CD4-positive, alpha-beta T cell treated with Interleukin-17A for 4 hours (primary cell): ENCODE data around the gene PPP1R14B.
A peak's percentile ranks its signal among the peaks of the same experiment; 100 is the strongest.

Experiments used
- DNase-seq: peaks from one replicate; pipeline ENCODE4 v3.0.0-alpha.2; 2020; ENCODE audit warnings: mixed read lengths

The PPP1R14B gene

GRCh38 chr11:64246871-64247728 lies at the start of gene PPP1R14B:
TSS of gene PPP1R14B (minus strand) at chr11:64246943. CDS start at chr11:64246673, 270 bp downstream.
- DNase-seq: peak; percentile 91

GRCh38 chr11:64296236-64296635 lies 49.5 kb upstream of the PPP1R14B start:
- no peak for DNase-seq

- DNase-seq: no peak
Measured at GRCh38 chr11:64295760-64296159, 49.0 kb upstream of the PPP1R14B start.

- no peak for DNase-seq
Measured at GRCh38 chr11:64294774-64295173, 48.0 kb upstream of the PPP1R14B start.

GRCh38 chr11:64292460-64293254 lies 45.9 kb upstream of the PPP1R14B start:
- no peak for DNase-seq

GRCh38 chr11:64291752-64292459 lies 45.2 kb upstream of the PPP1R14B start:
- DNase-seq: no peak

GRCh38 chr11:64291262-64291751 lies 44.6 kb upstream of the PPP1R14B start, which contains the start of gene KCNK4:
TSS of gene KCNK4 (plus strand) at chr11:64291302. CDS start at chr11:64293019, 1,717 bp downstream.
- no peak for DNase-seq

- no peak for DNase-seq
Measured at GRCh38 chr11:64290352-64291261, 43.9 kb upstream of the PPP1R14B start.

- DNase-seq: no peak
Measured at GRCh38 chr11:64289002-64289564, 42.3 kb upstream of the PPP1R14B start.

- no peak for DNase-seq
Measured at GRCh38 chr11:64288353-64288750, 41.6 kb upstream of the PPP1R14B start.

GRCh38 chr11:64287676-64288352 lies 41.1 kb upstream of the PPP1R14B start:
- DNase-seq: no peak

GRCh38 chr11:64286801-64287159 lies 40.0 kb upstream of the PPP1R14B start:
- DNase-seq: no peak

GRCh38 chr11:64285885-64286800 lies 39.4 kb upstream of the PPP1R14B start:
- DNase-seq: peak; percentile 38

- peak; percentile 94 for DNase-seq
Measured at GRCh38 chr11:64284962-64285884, 38.5 kb upstream of the PPP1R14B start, which contains the start of gene GPR137. TSS of gene GPR137 (plus strand) at chr11:64285848. CDS start at chr11:64286525, 677 bp downstream.

GRCh38 chr11:64284048-64284961 lies 37.6 kb upstream of the PPP1R14B start, which contains the start of gene BAD:
TSS of gene BAD (minus strand) at chr11:64284665. CDS start at chr11:64284368, 297 bp downstream.
- peak; percentile 95 for DNase-seq

- no peak for DNase-seq
Measured at GRCh38 chr11:64283092-64283491, 36.3 kb upstream of the PPP1R14B start.
